GM12878 (cell line): Measurements from ENCODE around the gene PKD2. TPM values are rescaled to one million over a fixed set of nuclear protein-coding genes. Genes with fewer than 3 reads are reported as not detected.

Source experiments
- ATAC-seq: fragments of 200-7000 bp; cut with Tn5 transposase; 3 replicates; pipeline ENCODE4 v1.9.1; 2020; ENCODE audit warnings: mild to moderate bottlenecking, moderate library complexity
- BruUV-seq: library from RNA; stranded (reverse); fragments of 400-500 nt; replicated peaks from 2 replicates; lab custom pipeline; 2021; lab: Mats Ljungman, UMichigan
- CTCF ChIA-PET: fragments of 300-600 bp; sonication (Branson Sonifier 250); formaldehyde crosslinking; extraction: SDS; loops from one replicate; lab custom pipeline; 2021; ENCODE audit warnings: inconsistent platforms; lab: Yijun Ruan, JAX
- POLR2A ChIA-PET: fragments of 350-600 bp; formaldehyde crosslinking; extraction: SDS; loops from one replicate; lab custom pipeline; 2021; ENCODE audit warnings: inconsistent platforms; lab: Charles Lee
- RAD21 ChIA-PET: fragments of 300-600 bp; sonication (Branson Sonifier 250); formaldehyde crosslinking; loops from one replicate; lab custom pipeline; 2023; ENCODE audit warnings: antibody characterized with exemption; ENCODE audit not compliant: unreplicated experiment; lab: Charles Lee
- SMC1A ChIA-PET: fragments of 300-600 bp; sonication (Branson Sonifier 250); formaldehyde crosslinking; loops from one replicate; lab custom pipeline; 2023; ENCODE audit not compliant: unreplicated experiment, uncharacterized antibody; lab: Charles Lee
- DNase-seq: peaks from one replicate; pipeline ENCODE4 v3.0.0-alpha.2; 2011; ENCODE audit warnings: low read depth, low spot score
- FAIRE-seq: peaks from 3 replicates; lab custom pipeline; 2011; peaks lifted over from hg19 to GRCh38; lab: Jason Lieb, UNC
- H2AFZ ChIP-seq: 2 replicates; pipeline ENCODE4 v1.6.0; 2011; ENCODE audit warnings: low read depth, low read length, control low read depth; ENCODE audit not compliant: control insufficient read depth
- H3K27ac ChIP-seq: 2 replicates; pipeline ENCODE4 v1.5.1; 2011; ENCODE audit warnings: control low read depth; ENCODE audit not compliant: control insufficient read depth, insufficient read depth
- H3K27me3 ChIP-seq, 2 experiments: replicated peaks in 1 of 2; 2 replicates each; pipeline versions ENCODE4 v1.6.0 to v1.6.1; 2011; ENCODE audit warnings: low read length in 1 of 2; ENCODE audit not compliant: control insufficient read depth in 2 of 2, insufficient read depth in 2 of 2
- H3K36me3 ChIP-seq, 2 experiments: 2 replicates each; pipeline ENCODE4 v1.5.1; 2011; ENCODE audit warnings: low read length in 1 of 2; ENCODE audit not compliant: control insufficient read depth in 2 of 2, insufficient read depth in 2 of 2
- H3K4me1 ChIP-seq: 2 replicates; pipeline ENCODE4 v1.6.1; 2011; ENCODE audit warnings: mild to moderate bottlenecking, low read length, moderate library complexity, mixed read lengths; ENCODE audit not compliant: control insufficient read depth, insufficient read depth
- H3K4me2 ChIP-seq: 2 replicates; pipeline ENCODE4 v1.6.0; 2011; ENCODE audit warnings: control low read depth; ENCODE audit not compliant: control insufficient read depth, insufficient read depth
- H3K4me3 ChIP-seq: fragments of 200-600 bp; sonication (generic); 2 replicates; pipeline ENCODE4 v1.5.1; 2016
- H3K79me2 ChIP-seq: 2 replicates; pipeline ENCODE4 v1.6.0; 2011; ENCODE audit warnings: low read length; ENCODE audit not compliant: control insufficient read depth, insufficient read depth
- H3K9ac ChIP-seq: 2 replicates; pipeline ENCODE4 v1.8.0; 2011; ENCODE audit warnings: low read length, control low read depth, mixed read lengths; ENCODE audit not compliant: control insufficient read depth, insufficient read depth
- H3K9me3 ChIP-seq: replicated peaks from 3 replicates; pipeline ENCODE4 v1.5.1; 2011; ENCODE audit warnings: mild to moderate bottlenecking, low read length; ENCODE audit not compliant: control insufficient read depth, insufficient read depth
- H4K20me1 ChIP-seq: 2 replicates; pipeline ENCODE4 v1.6.0; 2011; ENCODE audit not compliant: control insufficient read depth, insufficient read depth
- CREB1 ChIP-seq: IDR thresholded peaks from 2 replicates; pipeline ENCODE4 v1.6.1; 2012; ENCODE audit warnings: low read depth, mild to moderate bottlenecking, inconsistent platforms
- EED ChIP-seq: sonication (generic); IDR thresholded peaks from 2 replicates; pipeline ENCODE4 v1.6.1; 2016; ENCODE audit warnings: antibody characterized with exemption, low read depth
- ETV6 ChIP-seq, 2 experiments: fragments of 450-650 bp in 1 of 2; IDR thresholded peaks in 1 of 2; conservative IDR thresholded peaks in 1 of 2; 2 replicates each; pipeline ENCODE4 v1.6.1; 2014; ENCODE audit warnings: antibody characterized with exemption in 1 of 2, borderline replicate concordance in 1 of 2, low read depth in 1 of 2, mild to moderate bottlenecking in 1 of 2, moderate library complexity in 1 of 2
- FOXK2 ChIP-seq: fragments of 450-650 bp; IDR thresholded peaks from 2 replicates; pipeline ENCODE4 v1.6.1; 2017; ENCODE audit warnings: mild to moderate bottlenecking, moderate library complexity
- JUND ChIP-seq: IDR thresholded peaks from 2 replicates; pipeline ENCODE4 v1.6.1; 2012; ENCODE audit warnings: low read depth, mild to moderate bottlenecking, low read length, improper control_type of control experiment, moderate library complexity
- NFIC ChIP-seq: IDR thresholded peaks from 2 replicates; pipeline ENCODE4 v1.6.1; 2012; ENCODE audit warnings: low read depth, mild to moderate bottlenecking, inconsistent platforms, low read length, moderate library complexity
- NRF1 ChIP-seq: conservative IDR thresholded peaks from 2 replicates; pipeline ENCODE4 v1.6.1; 2011; ENCODE audit warnings: mild to moderate bottlenecking, low read depth, low read length, improper control_type of control experiment
- RBBP5 ChIP-seq: fragments of 200-600 bp; sonication (generic); conservative IDR thresholded peaks from 2 replicates; pipeline ENCODE4 v1.6.1; 2016
- RELA ChIP-seq: fragments of 450-650 bp; IDR thresholded peaks from 2 replicates; pipeline ENCODE4 v1.8.0; 2014; ENCODE audit warnings: borderline replicate concordance; ENCODE audit not compliant: partially characterized antibody
- RFX5 ChIP-seq: IDR thresholded peaks from 2 replicates; pipeline ENCODE4 v1.6.1; 2011; ENCODE audit warnings: low read depth, low read length, improper control_type of control experiment
- SIN3A ChIP-seq: IDR thresholded peaks from 2 replicates; pipeline ENCODE4 v1.6.1; 2012; ENCODE audit warnings: low read depth, low read length, improper control_type of control experiment
- SKIL ChIP-seq: fragments of 450-650 bp; IDR thresholded peaks from 2 replicates; pipeline ENCODE4 v1.6.1; 2017; ENCODE audit warnings: mild to moderate bottlenecking, low read depth, inconsistent platforms; ENCODE audit not compliant: poor library complexity, severe bottlenecking
- ZBED1 ChIP-seq: IDR thresholded peaks from 2 replicates; pipeline ENCODE4 v1.6.1; 2016; ENCODE audit warnings: borderline replicate concordance
- ZBTB4 ChIP-seq: fragments of 450-650 bp; formaldehyde crosslinking; IDR thresholded peaks from 2 replicates; pipeline ENCODE4 v1.4.0; 2022; ENCODE audit warnings: mild to moderate bottlenecking, moderate library complexity
- WGBS: methylation state at CpG from one replicate; pipeline ENCODE4 v1.1.6; 2016; ENCODE audit warnings: low lambda C conversion rate; ENCODE audit not compliant: insufficient replicate concordance, insufficient coverage; ENCODE audit errors: missing lambda C conversion rate; 5-methylcytosine and 5-hydroxymethylcytosine counted together
- in situ Hi-C: fragments of 300-500 bp; cut with MboI; formaldehyde crosslinking; loops from 9 replicates; pipeline ENCODE4 v1.14.3; 2018; ENCODE audit warnings: mixed read lengths
- intact Hi-C: fragments of 100-400 bp; cut with micrococcal nuclease; formaldehyde crosslinking; loops from one replicate; pipeline ENCODE4 v1.14.2; 2022; ENCODE audit not compliant: unreplicated experiment
- polyA plus RNA-seq, 11 experiments: library from polyadenylated mRNA; depleted of rRNA in 4 of 11; unstranded in 6 of 11; stranded (reverse) in 5 of 11; fragments of >200 nt; fragmentation: Nextera tagmentation in 4 of 11; fragmentation: Illumina TruSeq in 1 of 11; extraction: Ambion mirVana in 4 of 11; extraction: Trizol in 1 of 11; gene quantifications; 1 replicate in 1 of 11; 2 replicates in 10 of 11; pipeline versions ENCODE4 v1.2.1 to v1.2.3, GENCODE V29; 2011 to 2016; ENCODE audit warnings: inconsistent platforms in 2 of 11, missing spikeins in 2 of 11, low read depth in 1 of 11
- total RNA-seq, 4 experiments: library from RNA; depleted of rRNA in 3 of 4; stranded (reverse); fragments of >200 nt in 3 of 4; fragmentation: Illumina TruSeq in 1 of 4; extraction: Trizol in 1 of 4; gene quantifications; 2 replicates each; pipeline versions ENCODE4 v1.2.1 to v1.2.3, GENCODE V29; 2013 to 2021
- TF ChIP-seq, protein P1 (sequence below): fragments of 450-650 bp; IDR thresholded peaks from 2 replicates; pipeline ENCODE4 v1.6.1; 2017; ENCODE audit warnings: antibody characterized with exemption, mild to moderate bottlenecking, moderate library complexity
- TF ChIP-seq, protein P2 (sequence below): IDR thresholded peaks from 2 replicates; pipeline ENCODE4 v1.6.1; 2012; ENCODE audit warnings: low read depth, low read length, improper control_type of control experiment

Gene PKD2
- total and polyA plus RNA-seq, 10 of the 15 experiments (the other 5 are each of a cell fraction or from before 2014, with no cell fraction given), result 2.0 to 13.8 (median 8.4) TPM

- POLR2A ChIA-PET, result no interaction called here
- peak overlapping the region; percentile 61; the same call in 1 of the 2 replicates for H3K4me2 ChIP-seq
- BruUV-seq, result no TSS peak
- no peaks in the 10 kb centered on the region for H3K36me3 ChIP-seq
- SMC1A ChIA-PET, result interaction anchor here (0.6 kb wide), 1 partner anchor 473 kb away, joined by 3 read pairs; no protein-coding TSS in a partner anchor
- no peak overlapping the region for H3K4me3 ChIP-seq
- intact Hi-C loops, result no loop called here
- H3K4me1 ChIP-seq, result peaks cover under 1% of the 10 kb centered on the region
- peaks cover 30% of the 10 kb centered on the region for H3K79me2 ChIP-seq
- H3K9me3 ChIP-seq, result no peaks in the 10 kb centered on the region
- FAIRE-seq (peak; percentile 86), DNase-seq (no peak), ATAC-seq (no peak)
- peak overlapping the region; percentile 64; the same call in 1 of the 2 replicates for H2AFZ ChIP-seq
- H4K20me1 ChIP-seq, result no peaks in the 10 kb centered on the region
- WGBS, result 58% methylated on average over 10 of the region's 10 CpGs
- no peaks in the 10 kb centered on the region for H3K27me3 ChIP-seq
- RAD21 ChIA-PET, result no interaction called here
- H3K9ac ChIP-seq, result no peak overlapping the region
- no peak overlapping the region for H3K27ac ChIP-seq
- in situ Hi-C loops, result no loop called here
- CTCF ChIA-PET, result interaction anchor here (1.8 kb wide), 1 partner anchor 21 kb away, joined by 5 read pairs; no protein-coding TSS in a partner anchor
- TF ChIP-seq FOXK2, result no peak
- TF ChIP-seq, protein P1, sequence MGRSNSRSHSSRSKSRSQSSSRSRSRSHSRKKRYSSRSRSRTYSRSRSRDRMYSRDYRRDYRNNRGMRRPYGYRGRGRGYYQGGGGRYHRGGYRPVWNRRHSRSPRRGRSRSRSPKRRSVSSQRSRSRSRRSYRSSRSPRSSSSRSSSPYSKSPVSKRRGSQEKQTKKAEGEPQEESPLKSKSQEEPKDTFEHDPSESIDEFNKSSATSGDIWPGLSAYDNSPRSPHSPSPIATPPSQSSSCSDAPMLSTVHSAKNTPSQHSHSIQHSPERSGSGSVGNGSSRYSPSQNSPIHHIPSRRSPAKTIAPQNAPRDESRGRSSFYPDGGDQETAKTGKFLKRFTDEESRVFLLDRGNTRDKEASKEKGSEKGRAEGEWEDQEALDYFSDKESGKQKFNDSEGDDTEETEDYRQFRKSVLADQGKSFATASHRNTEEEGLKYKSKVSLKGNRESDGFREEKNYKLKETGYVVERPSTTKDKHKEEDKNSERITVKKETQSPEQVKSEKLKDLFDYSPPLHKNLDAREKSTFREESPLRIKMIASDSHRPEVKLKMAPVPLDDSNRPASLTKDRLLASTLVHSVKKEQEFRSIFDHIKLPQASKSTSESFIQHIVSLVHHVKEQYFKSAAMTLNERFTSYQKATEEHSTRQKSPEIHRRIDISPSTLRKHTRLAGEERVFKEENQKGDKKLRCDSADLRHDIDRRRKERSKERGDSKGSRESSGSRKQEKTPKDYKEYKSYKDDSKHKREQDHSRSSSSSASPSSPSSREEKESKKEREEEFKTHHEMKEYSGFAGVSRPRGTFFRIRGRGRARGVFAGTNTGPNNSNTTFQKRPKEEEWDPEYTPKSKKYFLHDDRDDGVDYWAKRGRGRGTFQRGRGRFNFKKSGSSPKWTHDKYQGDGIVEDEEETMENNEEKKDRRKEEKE, result no peak
- TF ChIP-seq, protein P2, sequence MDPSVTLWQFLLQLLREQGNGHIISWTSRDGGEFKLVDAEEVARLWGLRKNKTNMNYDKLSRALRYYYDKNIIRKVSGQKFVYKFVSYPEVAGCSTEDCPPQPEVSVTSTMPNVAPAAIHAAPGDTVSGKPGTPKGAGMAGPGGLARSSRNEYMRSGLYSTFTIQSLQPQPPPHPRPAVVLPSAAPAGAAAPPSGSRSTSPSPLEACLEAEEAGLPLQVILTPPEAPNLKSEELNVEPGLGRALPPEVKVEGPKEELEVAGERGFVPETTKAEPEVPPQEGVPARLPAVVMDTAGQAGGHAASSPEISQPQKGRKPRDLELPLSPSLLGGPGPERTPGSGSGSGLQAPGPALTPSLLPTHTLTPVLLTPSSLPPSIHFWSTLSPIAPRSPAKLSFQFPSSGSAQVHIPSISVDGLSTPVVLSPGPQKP, result no peak
- no peak for TF ChIP-seq ZBED1
- TF ChIP-seq EED, result no peak
- no peak for TF ChIP-seq NFIC
- TF ChIP-seq ETV6 (conservative IDR thresholded peaks at IDR 0.05 in 1 of 2, IDR thresholded peaks at IDR 0.05 in 1 of 2; ENCODE audit: borderline replicate concordance in 1 of 2, low read depth in 1 of 2), result no peak
- TF ChIP-seq CREB1, result no peak
- no peak for TF ChIP-seq RFX5
- TF ChIP-seq SKIL, result no peak
- no peak for TF ChIP-seq NRF1
- TF ChIP-seq SIN3A, result no peak
- no peak for TF ChIP-seq RELA
- no peak for TF ChIP-seq ZBTB4 (CRISPR knock-in tag)
- TF ChIP-seq JUND, result no peak
- TF ChIP-seq RBBP5, result no peak
Measured at GRCh38 chr4:88006956-88007303, 505 bp upstream of the PKD2 start.
